ENCODE measurements around the gene OR4E2. TPM values are rescaled to one million over a fixed set of nuclear protein-coding genes. Genes with fewer than 3 reads are reported as not detected.

Gene OR4E2
- total RNA-seq, 1 experiment from 2014 or later = not detected

- TF ChIP-seq, protein P1, sequence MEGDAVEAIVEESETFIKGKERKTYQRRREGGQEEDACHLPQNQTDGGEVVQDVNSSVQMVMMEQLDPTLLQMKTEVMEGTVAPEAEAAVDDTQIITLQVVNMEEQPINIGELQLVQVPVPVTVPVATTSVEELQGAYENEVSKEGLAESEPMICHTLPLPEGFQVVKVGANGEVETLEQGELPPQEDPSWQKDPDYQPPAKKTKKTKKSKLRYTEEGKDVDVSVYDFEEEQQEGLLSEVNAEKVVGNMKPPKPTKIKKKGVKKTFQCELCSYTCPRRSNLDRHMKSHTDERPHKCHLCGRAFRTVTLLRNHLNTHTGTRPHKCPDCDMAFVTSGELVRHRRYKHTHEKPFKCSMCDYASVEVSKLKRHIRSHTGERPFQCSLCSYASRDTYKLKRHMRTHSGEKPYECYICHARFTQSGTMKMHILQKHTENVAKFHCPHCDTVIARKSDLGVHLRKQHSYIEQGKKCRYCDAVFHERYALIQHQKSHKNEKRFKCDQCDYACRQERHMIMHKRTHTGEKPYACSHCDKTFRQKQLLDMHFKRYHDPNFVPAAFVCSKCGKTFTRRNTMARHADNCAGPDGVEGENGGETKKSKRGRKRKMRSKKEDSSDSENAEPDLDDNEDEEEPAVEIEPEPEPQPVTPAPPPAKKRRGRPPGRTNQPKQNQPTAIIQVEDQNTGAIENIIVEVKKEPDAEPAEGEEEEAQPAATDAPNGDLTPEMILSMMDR (conservative IDR thresholded peaks at IDR 0.05) = no peak
- Histone ChIP-seq H3K9ac (ENCODE audit: extremely low read depth, insufficient read length, low read length) (no peak overlapping the region), H2BK120ac (ENCODE audit: low read depth, low read length, poor library complexity, severe bottlenecking) (no peak overlapping the region), H3K9me3 (ENCODE audit: control insufficient read depth, low read depth, low read length) (no peaks in the 10 kb centered on the region), H2BK15ac (ENCODE audit: low read depth, low read length) (no peak overlapping the region), H3K27ac (ENCODE audit: insufficient read length, low read depth, low read length) (no peak overlapping the region), H4K5ac (ENCODE audit: insufficient read length, low read depth, low read length) (no peak overlapping the region), H2AFZ (ENCODE audit: low read length) (peak overlapping the region; percentile 24), H3K56ac (ENCODE audit: insufficient read length, low read depth, low read length) (no peak overlapping the region), H3K14ac (ENCODE audit: insufficient read depth, low read length) (no peak overlapping the region), H3K4me2 (ENCODE audit: insufficient read depth, insufficient read length, low read length) (no peak overlapping the region), H4K8ac (replicated peaks; ENCODE audit: insufficient read length, low read depth, low read length) (no peak overlapping the region), H3K79me1 (ENCODE audit: insufficient read depth, low read depth, low read length, poor library complexity, severe bottlenecking) (no peaks in the 10 kb centered on the region), H3K79me2 (ENCODE audit: insufficient read depth, low read length) (no peaks in the 10 kb centered on the region), H3K4ac (ENCODE audit: low read depth, low read length) (no peak overlapping the region), H2BK5ac (ENCODE audit: insufficient read length, low read length) (no peak overlapping the region), H3K27me3 (ENCODE audit: insufficient read depth, low read length) (no peaks in the 10 kb centered on the region), H2BK20ac (ENCODE audit: low read depth, low read length, poor library complexity, severe bottlenecking) (no peak overlapping the region), H3K4me1 (ENCODE audit: insufficient read depth, low read length) (no peaks in the 10 kb centered on the region; the same call in 1 of the 2 replicates), H3K18ac (ENCODE audit: insufficient read length, low read depth, low read length) (no peak overlapping the region), H4K20me1 (ENCODE audit: control insufficient read depth, insufficient read depth, insufficient read length) (no peaks in the 10 kb centered on the region), H2BK12ac (ENCODE audit: insufficient read length, low read depth, low read length) (no peak overlapping the region), H3K23me2 (ENCODE audit: insufficient read length, low read depth, low read length, poor library complexity, severe bottlenecking) (no peaks in the 10 kb centered on the region), H4K91ac (ENCODE audit: insufficient read length, low read depth, low read length) (no peak overlapping the region), H3T11ph (ENCODE audit: low read length) (no peak overlapping the region), H2AK5ac (ENCODE audit: insufficient read length, low read length) (no peak overlapping the region), H3K23ac (ENCODE audit: insufficient read length, low read depth, low read length) (no peak overlapping the region)
- Mint-ChIP-seq H3K4me1 (peaks cover 15 to 22% of the 10 kb centered on the region in 2 experiments), H3K36me3 (ENCODE audit: insufficient read depth in 1 of 3, low read depth in 3 of 3) (no peaks in the 10 kb centered on the region), H3K27ac (peak overlapping the region in 2 of 3 experiments; percentile 37 to 63; a peak in 2 of 7 replicates), H3K27me3 (ENCODE audit: low read depth) (no peaks in the 10 kb centered on the region), H3K9me3 (no peaks in the 10 kb centered on the region), H3K4me3 (no peak overlapping the region; a peak in 1 of 5 replicates)
- DNase-seq = peak; percentile 34
- no CpG with 5 or more reads among the region's 8 CpGs for WGBS (ENCODE audit: extremely low coverage, insufficient read length, low lambda C conversion rate)
These were observed 36.0 kb upstream of the OR4E2 start for GRCh38 chr14:21617614-21618013.
